ENCODE measurements around the gene PLEKHA8. TPM values are rescaled to one million over a fixed set of nuclear protein-coding genes. Genes with fewer than 3 reads are reported as not detected.
"Not testable (repeated sequence)": the region's sequence is repeated elsewhere in the genome, so short reads cannot be mapped to it uniquely, and the experiment has no call there.

Gene PLEKHA8
- total RNA-seq, 1 donor from 2014 or later = 60.1 TPM

- no peak for DNase-seq (ENCODE audit: low read depth, low spot score)
- no peaks in the 10 kb centered on the region for H3K27me3 Mint-ChIP-seq (ENCODE audit: low read depth)
- H3K4me3 Mint-ChIP-seq = no peak overlapping the region
- no peak overlapping the region for H3K27ac Mint-ChIP-seq (ENCODE audit: unreplicated experiment)
- H3K9me3 Mint-ChIP-seq = no peaks in the 10 kb centered on the region
- H3K4me1 Mint-ChIP-seq = no peaks in the 10 kb centered on the region
- H3K36me3 Mint-ChIP-seq (ENCODE audit: low read depth) = peaks cover 25% of the 10 kb centered on the region
- no peak for TF ChIP-seq CTCF (conservative IDR thresholded peaks at IDR 0.05)
Measured at GRCh38 chr7:30090111-30090510, 61.9 kb downstream of the PLEKHA8 start.

- Mint-ChIP-seq H3K36me3 (ENCODE audit: low read depth) (peaks cover 31% of the 10 kb centered on the region), H3K9me3 (peaks cover 2% of the 10 kb centered on the region), H3K27ac (ENCODE audit: unreplicated experiment) (no peak overlapping the region), H3K27me3 (ENCODE audit: low read depth) (no peaks in the 10 kb centered on the region), H3K4me1 (no peaks in the 10 kb centered on the region), H3K4me3 (no peak overlapping the region)
- TF ChIP-seq CTCF (conservative IDR thresholded peaks at IDR 0.05) = no peak
- DNase-seq (ENCODE audit: low read depth, low spot score) = no peak
Measured at GRCh38 chr7:30091491-30091912, 63.3 kb downstream of the PLEKHA8 start.

GRCh38 chr7:30091987-30092386 is 63.8 kb downstream of the PLEKHA8 start:
- no peak for TF ChIP-seq CTCF (conservative IDR thresholded peaks at IDR 0.05)
- no peaks in the 10 kb centered on the region for H3K4me1 Mint-ChIP-seq
- no peak overlapping the region for H3K27ac Mint-ChIP-seq (ENCODE audit: unreplicated experiment)

GRCh38 chr7:30093420-30093952 is 65.3 kb downstream of the PLEKHA8 start:
- H3K27me3 Mint-ChIP-seq (ENCODE audit: low read depth) = no peaks in the 10 kb centered on the region
- no peak for DNase-seq (ENCODE audit: low read depth, low spot score)
- TF ChIP-seq CTCF (conservative IDR thresholded peaks at IDR 0.05) = no peak
- peaks cover 9% of the 10 kb centered on the region for H3K9me3 Mint-ChIP-seq
- peaks cover 44% of the 10 kb centered on the region for H3K36me3 Mint-ChIP-seq (ENCODE audit: low read depth)
- no peak overlapping the region for H3K4me3 Mint-ChIP-seq
- no peak overlapping the region for H3K27ac Mint-ChIP-seq (ENCODE audit: unreplicated experiment)
- H3K4me1 Mint-ChIP-seq = no peaks in the 10 kb centered on the region

More at GRCh38 chr7:30091987-30092386, 63.8 kb downstream of the PLEKHA8 start:
- Mint-ChIP-seq H3K9me3 (peaks cover 3% of the 10 kb centered on the region), H3K36me3 (ENCODE audit: low read depth) (peaks cover 34% of the 10 kb centered on the region), H3K4me3 (no peak overlapping the region), H3K27me3 (ENCODE audit: low read depth) (no peaks in the 10 kb centered on the region)
- no peak for DNase-seq (ENCODE audit: low read depth, low spot score)

GRCh38 chr7:30098599-30098998 is 70.4 kb downstream of the PLEKHA8 start:
- H3K27me3 Mint-ChIP-seq (ENCODE audit: low read depth); H3K4me1 Mint-ChIP-seq; DNase-seq (ENCODE audit: low read depth, low spot score); H3K27ac Mint-ChIP-seq (ENCODE audit: unreplicated experiment); H3K4me3 Mint-ChIP-seq: not testable (repeated sequence)
- peaks cover 16% of the 10 kb centered on the region for H3K9me3 Mint-ChIP-seq
- peaks cover 56% of the 10 kb centered on the region for H3K36me3 Mint-ChIP-seq (ENCODE audit: low read depth)

- Mint-ChIP-seq H3K4me1 (no peaks in the 10 kb centered on the region), H3K36me3 (ENCODE audit: low read depth) (peaks cover 33% of the 10 kb centered on the region), H3K27me3 (ENCODE audit: low read depth) (no peaks in the 10 kb centered on the region), H3K27ac (ENCODE audit: unreplicated experiment) (no peak overlapping the region), H3K4me3 (no peak overlapping the region), H3K9me3 (peaks cover 11% of the 10 kb centered on the region)
- no peak for TF ChIP-seq CTCF (conservative IDR thresholded peaks at IDR 0.05)
- no peak for DNase-seq (ENCODE audit: low read depth, low spot score)
Measured at GRCh38 chr7:30102281-30102680, 74.1 kb downstream of the PLEKHA8 start.
